HG02885 (cell line): ENCODE measurements around the gene SLC1A4.
A peak's percentile ranks its signal among the peaks of the same experiment; 100 is the strongest.
"Not testable (repeated sequence)": the region's sequence is repeated elsewhere in the genome, so short reads cannot be mapped to it uniquely, and the experiment has no call there.

Experiments used
- ATAC-seq: cut with Tn5 transposase; IDR thresholded peaks from one replicate; pipeline ENCODE4 v1.9.1; 2021; ENCODE audit warnings: mild to moderate bottlenecking; ENCODE audit not compliant: unreplicated experiment, poor library complexity

Gene SLC1A4

GRCh38 chr2:64963138-64963537 lies 26.1 kb upstream of the SLC1A4 start:
- ATAC-seq = not testable (repeated sequence)

GRCh38 chr2:64963719-64964118 lies 25.5 kb upstream of the SLC1A4 start:
- no peak for ATAC-seq

GRCh38 chr2:64966017-64966416 lies 23.2 kb upstream of the SLC1A4 start:
- ATAC-seq = no peak

- no peak for ATAC-seq
Observed at GRCh38 chr2:64966839-64967238, 22.4 kb upstream of the SLC1A4 start.

GRCh38 chr2:64967601-64968000 lies 21.6 kb upstream of the SLC1A4 start:
- no peak for ATAC-seq

GRCh38 chr2:64969086-64969485 lies 20.1 kb upstream of the SLC1A4 start:
- ATAC-seq = not testable (repeated sequence)

GRCh38 chr2:64970495-64970894 lies 18.7 kb upstream of the SLC1A4 start:
- ATAC-seq = no peak

GRCh38 chr2:64972426-64972825 lies 16.8 kb upstream of the SLC1A4 start:
- ATAC-seq = no peak

GRCh38 chr2:64972876-64973275 lies 16.3 kb upstream of the SLC1A4 start:
- ATAC-seq = no peak

GRCh38 chr2:64975232-64975821 lies 13.9 kb upstream of the SLC1A4 start:
- ATAC-seq = no peak

GRCh38 chr2:64976276-64976675 lies 12.9 kb upstream of the SLC1A4 start:
- ATAC-seq = no peak

- no peak for ATAC-seq
Observed at GRCh38 chr2:64978514-64979268, 10.5 kb upstream of the SLC1A4 start.

- no peak for ATAC-seq
Observed at GRCh38 chr2:64979744-64980143, 9.5 kb upstream of the SLC1A4 start.

GRCh38 chr2:64980183-64980582 lies 9.0 kb upstream of the SLC1A4 start:
- no peak for ATAC-seq

- peak; percentile 71 for ATAC-seq
Observed at GRCh38 chr2:64982311-64982857, 6.8 kb upstream of the SLC1A4 start.

- ATAC-seq = no peak
Observed at GRCh38 chr2:64982932-64983331, 6.3 kb upstream of the SLC1A4 start.

- ATAC-seq = no peak
Observed at GRCh38 chr2:64985447-64985846, 3.8 kb upstream of the SLC1A4 start.

GRCh38 chr2:64987001-64987955 lies 1.9 kb upstream of the SLC1A4 start:
- ATAC-seq = no peak

- no peak for ATAC-seq
Observed at GRCh38 chr2:64987956-64988419, 1.2 kb upstream of the SLC1A4 start.

- ATAC-seq = peak; percentile 33
Observed at GRCh38 chr2:64988420-64989125, 626 bp upstream of the SLC1A4 start.
